BJ (cell line): ENCODE results near the gene IKZF2. TPM values are rescaled to one million over a fixed set of nuclear protein-coding genes. Genes with fewer than 3 reads are reported as not detected.

Experiments used
- CTCF ChIA-PET: fragments of 350-600 bp; formaldehyde crosslinking; extraction: SDS; loops from one replicate; lab custom pipeline; 2021; ENCODE audit warnings: antibody characterized with exemption, inconsistent platforms; lab: Yijun Ruan, JAX
- POLR2A ChIA-PET: fragments of 300-600 bp; sonication (Branson Sonifier 250); formaldehyde crosslinking; extraction: SDS; loops from one replicate; lab custom pipeline; 2021; ENCODE audit warnings: antibody characterized with exemption; lab: Charles Lee
- DNase-seq: peaks from one replicate; pipeline ENCODE4 v3.0.0-alpha.2; 2011; ENCODE audit warnings: low read depth
- H3K27me3 ChIP-seq: 2 replicates; pipeline ENCODE4 v1.6.0; 2011; ENCODE audit warnings: low read length; ENCODE audit not compliant: control insufficient read depth, insufficient read depth
- H3K36me3 ChIP-seq: 2 replicates; pipeline ENCODE4 v1.5.1; 2011; ENCODE audit warnings: low read length; ENCODE audit not compliant: control insufficient read depth, insufficient read depth
- H3K4me3 ChIP-seq: 2 replicates; pipeline ENCODE4 v1.5.1; 2011; ENCODE audit warnings: low read depth, mild to moderate bottlenecking, control low read depth, low read length
- CTCF ChIP-seq: IDR thresholded peaks from 2 replicates; pipeline ENCODE4 v1.5.1; 2011; ENCODE audit warnings: low read depth, mild to moderate bottlenecking, control low read depth, inconsistent platforms, low read length, moderate library complexity; ENCODE audit not compliant: insufficient read depth
- polyA minus RNA-seq: library from RNA; depleted of rRNA, polyadenylated mRNA; stranded (reverse); fragments of >200 nt; gene quantifications from 2 replicates; pipeline ENCODE4 v1.2.3, GENCODE V29; 2011; rRNA and poly(A)+ RNA removed
- polyA plus RNA-seq: library from polyadenylated mRNA; depleted of rRNA; stranded (reverse); fragments of >200 nt; gene quantifications from 2 replicates; pipeline ENCODE4 v1.2.3, GENCODE V29; 2011; rRNA removed

The IKZF2 gene
- polyA plus RNA-seq = 2.4 and 2.9 TPM in 2 replicates
- 8.4 and 14.4 TPM in 2 replicates for polyA minus RNA-seq

GRCh38 chr2:213151437-213152064 lies at the start of gene IKZF2:
Gene IKZF2, minus strand, starts transcription at chr2:213151612. Its CDS starts 2,983 bp downstream, at chr2:213148629.
- Histone ChIP-seq H3K36me3 (no peaks in the 10 kb centered on the region), H3K27me3 (no peaks in the 10 kb centered on the region), H3K4me3 (peak within 1 kb of the TSS; percentile 89)
- no peak for TF ChIP-seq CTCF
- POLR2A ChIA-PET = no interaction called here
- CTCF ChIA-PET = interaction anchor here (0.6 to 7.7 kb wide), 5 partner anchors 138 to 465 kb away, joined by 3 to 69 read pairs (median 5); no protein-coding TSS in a partner anchor
- peak; percentile 53 for DNase-seq

GRCh38 chr2:213199871-213200270 lies 48.5 kb upstream of the IKZF2 start:
- no peaks in the 10 kb centered on the region for H3K36me3 ChIP-seq
- no peak for TF ChIP-seq CTCF
- no peak overlapping the region for H3K4me3 ChIP-seq
- ChIA-PET POLR2A (no interaction called here), CTCF (no interaction called here)
- no peak for DNase-seq
- H3K27me3 ChIP-seq = no peaks in the 10 kb centered on the region

GRCh38 chr2:213189001-213189899 lies 37.8 kb upstream of the IKZF2 start:
- Histone ChIP-seq H3K27me3 (no peaks in the 10 kb centered on the region), H3K36me3 (no peaks in the 10 kb centered on the region), H3K4me3 (no peak overlapping the region)
- no peak for TF ChIP-seq CTCF
- CTCF ChIA-PET = no interaction called here
- POLR2A ChIA-PET = interaction anchor here (0.8 kb wide), 1 partner anchor 95 kb away, joined by 5 read pairs; the partner anchor contains the start of gene SPAG16
- no peak for DNase-seq

- Histone ChIP-seq H3K4me3 (no peak overlapping the region), H3K36me3 (no peaks in the 10 kb centered on the region), H3K27me3 (no peaks in the 10 kb centered on the region)
- DNase-seq = no peak
- CTCF ChIA-PET = interaction anchor here (1.4 kb wide), 1 partner anchor 35 kb away, joined by 4 read pairs; no protein-coding TSS in a partner anchor
- POLR2A ChIA-PET = no interaction called here
- TF ChIP-seq CTCF = no peak
Measured at GRCh38 chr2:213188533-213188867, 37.1 kb upstream of the IKZF2 start.

- DNase-seq = no peak
- Histone ChIP-seq H3K27me3 (no peaks in the 10 kb centered on the region), H3K4me3 (no peak overlapping the region), H3K36me3 (no peaks in the 10 kb centered on the region)
- ChIA-PET POLR2A (no interaction called here), CTCF (interaction anchor here (0.6 to 1.4 kb wide), 2 partner anchors 34 to 170 kb away, joined by 3 to 4 read pairs; no protein-coding TSS in a partner anchor)
- no peak for TF ChIP-seq CTCF
Measured at GRCh38 chr2:213187833-213188532, 36.6 kb upstream of the IKZF2 start.
